T47D (cell line): Measurements from ENCODE around the gene RBFOX1.

Experiments used
- DNase-seq, 2 experiments: peaks; one replicate each; pipeline versions ENCODE4 v3.0.0 to v3.0.0-alpha.2; 2011 to 2012; ENCODE audit warnings: low read depth in 1 of 2, low spot score in 1 of 2
- JUND ChIP-seq: IDR thresholded peaks from 2 replicates; pipeline ENCODE4 v1.6.1; 2012; ENCODE audit warnings: low read depth
- in situ Hi-C: cut with HindIII; loops from 2 replicates; pipeline ENCODE4 v1.10.0; 2016; ENCODE audit warnings: low sequenced_read_pairs, low pct_unique_long_range_greater_than_20kb

The RBFOX1 gene

GRCh38 chr16:7714775-7715174, 382.1 kb downstream of the RBFOX1 start:
- DNase-seq: no peak
- in situ Hi-C loops: no loop called here
- TF ChIP-seq JUND: no peak

GRCh38 chr16:7716660-7717550, 384.3 kb downstream of the RBFOX1 start:
- DNase-seq: no peak
- TF ChIP-seq JUND: no peak
- in situ Hi-C loops: no loop called here

- in situ Hi-C loops: no loop called here
- no peak for DNase-seq
- TF ChIP-seq JUND: no peak
Measured at GRCh38 chr16:7722761-7723160, 390.1 kb downstream of the RBFOX1 start.

DNA sequence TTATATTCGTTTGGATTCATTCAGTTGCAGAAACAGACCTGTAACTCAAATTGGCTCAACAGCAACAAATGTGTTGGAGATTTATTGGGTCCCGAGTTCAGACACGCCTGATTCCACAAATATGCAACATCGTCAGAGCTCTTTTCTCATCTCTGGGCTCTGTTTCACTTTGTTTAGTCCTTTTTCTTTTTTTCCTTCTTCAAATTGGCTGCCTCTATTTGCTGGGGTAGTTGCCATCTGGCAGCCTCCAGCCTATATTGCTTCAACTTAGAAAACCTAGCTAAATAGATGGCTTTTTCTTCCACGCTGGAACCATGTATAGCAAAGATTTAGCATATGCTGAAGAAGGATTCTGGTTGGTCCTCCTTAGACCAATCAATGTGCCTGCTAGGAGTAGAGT, 398.5 kb downstream of the RBFOX1 start:
- in situ Hi-C loops: no loop called here
- no peak for TF ChIP-seq JUND
- no peak for DNase-seq

GRCh38 chr16:7736138-7736665, 403.6 kb downstream of the RBFOX1 start:
- in situ Hi-C loops: no loop called here
- no peak for DNase-seq
- TF ChIP-seq JUND: no peak

- in situ Hi-C loops: no loop called here
- TF ChIP-seq JUND: no peak
- DNase-seq: no peak
Measured at GRCh38 chr16:7742626-7743025, 410.0 kb downstream of the RBFOX1 start.

DNA sequence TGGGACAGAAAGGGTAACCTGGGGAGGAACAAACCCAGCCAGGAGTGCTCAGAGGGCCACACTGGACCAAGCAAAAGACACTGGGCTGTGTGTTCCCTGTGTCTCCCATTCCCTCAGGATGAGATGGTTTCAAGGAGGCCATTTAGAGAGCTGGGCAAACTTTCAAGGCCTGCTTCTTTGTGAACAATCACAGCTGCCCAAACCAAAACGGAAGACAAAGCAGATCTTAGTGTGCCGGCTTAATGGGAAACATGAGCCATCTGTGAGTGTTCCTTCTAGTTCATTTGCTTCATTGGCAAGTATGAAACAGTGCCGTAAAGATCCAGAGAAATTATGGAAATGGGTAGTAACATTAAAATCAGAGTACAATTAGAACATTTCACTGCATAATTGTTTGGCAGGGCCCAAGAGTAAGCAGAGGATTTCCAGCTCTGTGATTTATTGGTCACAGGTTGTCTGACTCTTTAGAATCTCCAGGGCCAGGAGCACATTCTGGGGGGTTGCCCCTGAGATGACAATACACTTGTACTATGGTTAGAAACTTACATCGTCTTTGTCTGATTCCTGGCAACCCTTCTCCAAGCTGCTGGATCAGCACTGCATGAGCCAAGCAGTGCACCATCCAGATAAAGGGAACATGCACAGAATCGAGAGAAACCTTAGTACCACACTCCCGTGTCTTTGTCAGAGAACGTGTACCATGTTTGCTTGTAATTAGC, 412.1 kb downstream of the RBFOX1 start:
- no peak for TF ChIP-seq JUND
- in situ Hi-C loops: no loop called here
- DNase-seq: no peak

DNA sequence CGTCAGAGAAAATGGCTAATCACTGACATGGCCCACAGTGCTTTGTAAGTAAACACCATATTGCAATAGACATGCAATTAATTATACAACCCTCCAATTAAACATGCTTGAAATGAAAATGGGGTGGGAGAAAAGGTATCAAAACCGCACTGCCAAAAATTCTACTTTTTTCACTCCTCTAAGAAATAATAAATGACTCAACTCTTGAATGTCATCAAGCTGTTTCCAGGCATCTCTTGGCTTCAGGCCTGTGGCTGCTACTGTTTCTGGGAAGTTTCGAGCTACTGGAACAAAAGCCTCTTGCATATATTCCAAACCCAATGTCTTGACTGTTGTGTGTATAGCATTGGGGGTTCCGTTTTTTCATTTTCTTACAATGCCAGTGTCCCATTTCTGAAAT, 412.6 kb downstream of the RBFOX1 start:
- TF ChIP-seq JUND: no peak
- in situ Hi-C loops: no loop called here
- DNase-seq: no peak

DNA sequence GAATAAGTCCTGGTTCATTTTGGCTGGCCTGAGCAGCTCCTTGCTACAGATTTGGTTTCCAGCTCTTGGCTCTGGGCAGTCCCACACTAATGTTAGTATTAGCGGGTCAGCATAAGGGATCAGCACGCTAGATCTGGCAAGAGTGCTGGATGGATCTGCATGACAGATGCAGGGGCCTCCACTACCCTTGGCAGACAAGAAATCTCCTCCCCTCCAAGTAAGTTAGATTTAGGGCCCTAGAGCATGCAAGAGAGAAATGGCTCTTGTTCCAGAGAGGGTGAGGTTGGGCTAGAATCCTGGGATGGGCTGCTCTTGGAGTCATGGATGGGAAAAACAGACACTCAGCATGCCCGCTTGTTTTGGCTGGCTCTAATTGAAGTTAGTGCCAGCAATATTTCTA, 414.3 kb downstream of the RBFOX1 start:
- in situ Hi-C loops: no loop called here
- DNase-seq: no peak

GRCh38 chr16:7748522-7748921, 415.9 kb downstream of the RBFOX1 start:
- in situ Hi-C loops: no loop called here
- no peak for DNase-seq
- TF ChIP-seq JUND: no peak

More for the DNA sequence above, 414.3 kb downstream of the RBFOX1 start:
- TF ChIP-seq JUND: no peak

DNA sequence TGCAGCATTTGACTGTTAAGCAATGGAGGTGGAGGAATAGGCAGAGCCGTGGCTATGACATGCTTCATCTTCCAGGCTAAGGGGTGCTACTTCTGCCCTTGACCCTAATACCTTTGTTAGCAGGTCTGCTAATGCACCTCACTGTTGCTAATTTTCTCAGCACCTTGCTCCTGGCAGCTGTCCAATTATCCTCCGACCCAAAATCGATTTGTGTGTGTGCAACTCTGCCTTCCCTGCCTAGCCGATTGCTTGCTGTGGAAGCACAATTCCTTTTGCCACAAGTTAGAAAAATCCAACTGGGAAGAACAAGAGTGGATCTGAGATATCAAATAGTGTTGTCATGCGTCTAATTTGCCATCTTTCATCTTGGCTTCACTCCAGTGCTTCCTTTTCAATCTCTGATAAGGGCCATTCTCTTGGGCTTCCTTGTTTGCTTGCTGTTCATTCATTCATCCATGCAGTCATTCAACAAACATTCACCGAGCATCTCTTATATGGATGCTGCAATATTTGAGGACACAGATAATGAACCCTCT, 422.8 kb downstream of the RBFOX1 start:
- in situ Hi-C loops: no loop called here
- DNase-seq: no peak
- no peak for TF ChIP-seq JUND
